GM12878 (cell line): ENCODE data around the gene C9. TPM values are rescaled to one million over a fixed set of nuclear protein-coding genes. Genes with fewer than 3 reads are reported as not detected.

Source experiments
- ATAC-seq: fragments of 200-7000 bp; cut with Tn5 transposase; 3 replicates; pipeline ENCODE4 v1.9.1; 2020; ENCODE audit warnings: mild to moderate bottlenecking, moderate library complexity
- BruUV-seq: library from RNA; stranded (reverse); fragments of 400-500 nt; replicated peaks from 2 replicates; lab custom pipeline; 2021; lab: Mats Ljungman, UMichigan
- CTCF ChIA-PET: fragments of 300-600 bp; sonication (Branson Sonifier 250); formaldehyde crosslinking; extraction: SDS; loops from one replicate; lab custom pipeline; 2021; ENCODE audit warnings: inconsistent platforms; lab: Yijun Ruan, JAX
- POLR2A ChIA-PET: fragments of 350-600 bp; formaldehyde crosslinking; extraction: SDS; loops from one replicate; lab custom pipeline; 2021; ENCODE audit warnings: inconsistent platforms; lab: Charles Lee
- RAD21 ChIA-PET: fragments of 300-600 bp; sonication (Branson Sonifier 250); formaldehyde crosslinking; loops from one replicate; lab custom pipeline; 2023; ENCODE audit warnings: antibody characterized with exemption; ENCODE audit not compliant: unreplicated experiment; lab: Charles Lee
- SMC1A ChIA-PET: fragments of 300-600 bp; sonication (Branson Sonifier 250); formaldehyde crosslinking; loops from one replicate; lab custom pipeline; 2023; ENCODE audit not compliant: unreplicated experiment, uncharacterized antibody; lab: Charles Lee
- DNase-seq: peaks from one replicate; pipeline ENCODE4 v3.0.0-alpha.2; 2011; ENCODE audit warnings: low read depth, low spot score
- FAIRE-seq: peaks from 3 replicates; lab custom pipeline; 2011; peaks lifted over from hg19 to GRCh38; lab: Jason Lieb, UNC
- H2AFZ ChIP-seq: 2 replicates; pipeline ENCODE4 v1.6.0; 2011; ENCODE audit warnings: low read depth, low read length, control low read depth; ENCODE audit not compliant: control insufficient read depth
- H3K27ac ChIP-seq: 2 replicates; pipeline ENCODE4 v1.5.1; 2011; ENCODE audit warnings: control low read depth; ENCODE audit not compliant: control insufficient read depth, insufficient read depth
- H3K27me3 ChIP-seq, 2 experiments: replicated peaks in 1 of 2; 2 replicates each; pipeline versions ENCODE4 v1.6.0 to v1.6.1; 2011; ENCODE audit warnings: low read length in 1 of 2; ENCODE audit not compliant: control insufficient read depth in 2 of 2, insufficient read depth in 2 of 2
- H3K36me3 ChIP-seq, 2 experiments: 2 replicates each; pipeline ENCODE4 v1.5.1; 2011; ENCODE audit warnings: low read length in 1 of 2; ENCODE audit not compliant: control insufficient read depth in 2 of 2, insufficient read depth in 2 of 2
- H3K4me1 ChIP-seq: 2 replicates; pipeline ENCODE4 v1.6.1; 2011; ENCODE audit warnings: mild to moderate bottlenecking, low read length, moderate library complexity, mixed read lengths; ENCODE audit not compliant: control insufficient read depth, insufficient read depth
- H3K4me2 ChIP-seq: 2 replicates; pipeline ENCODE4 v1.6.0; 2011; ENCODE audit warnings: control low read depth; ENCODE audit not compliant: control insufficient read depth, insufficient read depth
- H3K4me3 ChIP-seq: fragments of 200-600 bp; sonication (generic); 2 replicates; pipeline ENCODE4 v1.5.1; 2016
- H3K79me2 ChIP-seq: 2 replicates; pipeline ENCODE4 v1.6.0; 2011; ENCODE audit warnings: low read length; ENCODE audit not compliant: control insufficient read depth, insufficient read depth
- H3K9ac ChIP-seq: 2 replicates; pipeline ENCODE4 v1.8.0; 2011; ENCODE audit warnings: low read length, control low read depth, mixed read lengths; ENCODE audit not compliant: control insufficient read depth, insufficient read depth
- H3K9me3 ChIP-seq: replicated peaks from 3 replicates; pipeline ENCODE4 v1.5.1; 2011; ENCODE audit warnings: mild to moderate bottlenecking, low read length; ENCODE audit not compliant: control insufficient read depth, insufficient read depth
- H4K20me1 ChIP-seq: 2 replicates; pipeline ENCODE4 v1.6.0; 2011; ENCODE audit not compliant: control insufficient read depth, insufficient read depth
- BHLHE40 ChIP-seq, 2 experiments: fragments of 450-650 bp in 1 of 2; IDR thresholded peaks; 2 replicates each; pipeline ENCODE4 v1.6.1; 2011 to 2017; ENCODE audit warnings: low read depth in 2 of 2, borderline replicate concordance in 1 of 2, improper control_type of control experiment in 1 of 2, low read length in 1 of 2, mild to moderate bottlenecking in 1 of 2
- CBFB ChIP-seq: IDR thresholded peaks from 2 replicates; pipeline ENCODE4 v1.6.1; 2016; ENCODE audit warnings: antibody characterized with exemption, low read depth
- CEBPZ ChIP-seq: fragments of 150-350 bp; IDR thresholded peaks from 2 replicates; pipeline ENCODE4 v1.6.1; 2016; ENCODE audit warnings: low read depth, low read length
- HDAC6 ChIP-seq: fragments of 200-600 bp; sonication (generic); IDR thresholded peaks from one replicate; pipeline ENCODE4 v1.8.0; 2017; ENCODE audit warnings: antibody characterized with exemption; ENCODE audit not compliant: unreplicated experiment
- JUNB ChIP-seq: IDR thresholded peaks from 2 replicates; pipeline ENCODE4 v1.6.1; 2016; ENCODE audit warnings: antibody characterized with exemption, mild to moderate bottlenecking
- MXI1 ChIP-seq: fragments of 150-350 bp; IDR thresholded peaks from 2 replicates; pipeline ENCODE4 v1.6.1; 2011; ENCODE audit warnings: low read depth, mild to moderate bottlenecking, inconsistent platforms, low read length, improper control_type of control experiment
- NR2F1 ChIP-seq: fragments of 450-650 bp; conservative IDR thresholded peaks from 2 replicates; pipeline ENCODE4 v1.6.1; 2017; ENCODE audit warnings: mild to moderate bottlenecking
- RELA ChIP-seq: fragments of 450-650 bp; IDR thresholded peaks from 2 replicates; pipeline ENCODE4 v1.8.0; 2014; ENCODE audit warnings: borderline replicate concordance; ENCODE audit not compliant: partially characterized antibody
- SMAD5 ChIP-seq: IDR thresholded peaks from 2 replicates; pipeline ENCODE4 v1.6.1; 2016; ENCODE audit warnings: antibody characterized with exemption, low read depth
- TCF12 ChIP-seq: IDR thresholded peaks from 2 replicates; pipeline ENCODE4 v1.6.1; 2011; ENCODE audit warnings: low read depth, mild to moderate bottlenecking, low read length
- USF2 ChIP-seq: IDR thresholded peaks from 2 replicates; pipeline ENCODE4 v1.6.1; 2011; ENCODE audit warnings: low read depth, low read length, improper control_type of control experiment, borderline replicate concordance
- ZNF207 ChIP-seq: fragments of 450-650 bp; IDR thresholded peaks from 2 replicates; pipeline ENCODE4 v1.6.1; 2014; ENCODE audit warnings: antibody characterized with exemption, mild to moderate bottlenecking, borderline replicate concordance
- ZNF592 ChIP-seq: fragments of 450-650 bp; IDR thresholded peaks from 2 replicates; pipeline ENCODE4 v1.6.1; 2017; ENCODE audit warnings: mild to moderate bottlenecking, moderate library complexity
- ZSCAN29 ChIP-seq: fragments of 450-650 bp; IDR thresholded peaks from 2 replicates; pipeline ENCODE4 v1.6.1; 2017; ENCODE audit warnings: mild to moderate bottlenecking, moderate library complexity
- WGBS: methylation state at CpG from one replicate; pipeline ENCODE4 v1.1.6; 2016; ENCODE audit warnings: low lambda C conversion rate; ENCODE audit not compliant: insufficient replicate concordance, insufficient coverage; ENCODE audit errors: missing lambda C conversion rate; 5-methylcytosine and 5-hydroxymethylcytosine counted together
- in situ Hi-C: fragments of 300-500 bp; cut with MboI; formaldehyde crosslinking; loops from 9 replicates; pipeline ENCODE4 v1.14.3; 2018; ENCODE audit warnings: mixed read lengths
- intact Hi-C: fragments of 100-400 bp; cut with micrococcal nuclease; formaldehyde crosslinking; loops from one replicate; pipeline ENCODE4 v1.14.2; 2022; ENCODE audit not compliant: unreplicated experiment
- polyA plus RNA-seq, 11 experiments: library from polyadenylated mRNA; depleted of rRNA in 4 of 11; unstranded in 6 of 11; stranded (reverse) in 5 of 11; fragments of >200 nt; fragmentation: Nextera tagmentation in 4 of 11; fragmentation: Illumina TruSeq in 1 of 11; extraction: Ambion mirVana in 4 of 11; extraction: Trizol in 1 of 11; gene quantifications; 1 replicate in 1 of 11; 2 replicates in 10 of 11; pipeline versions ENCODE4 v1.2.1 to v1.2.3, GENCODE V29; 2011 to 2016; ENCODE audit warnings: inconsistent platforms in 2 of 11, missing spikeins in 2 of 11, low read depth in 1 of 11
- total RNA-seq, 4 experiments: library from RNA; depleted of rRNA in 3 of 4; stranded (reverse); fragments of >200 nt in 3 of 4; fragmentation: Illumina TruSeq in 1 of 4; extraction: Trizol in 1 of 4; gene quantifications; 2 replicates each; pipeline versions ENCODE4 v1.2.1 to v1.2.3, GENCODE V29; 2013 to 2021

Gene C9
- total and polyA plus RNA-seq, 10 of the 15 experiments (the other 5 are each of a cell fraction or from before 2014, with no cell fraction given), result 0.54 TPM; not detected in 9

GRCh38 chr5:39371367-39371635 lies 7.0 kb upstream of the C9 start:
- H3K9me3 ChIP-seq, result no peaks in the 10 kb centered on the region
- FAIRE-seq, result no peak
- intact Hi-C loops (loop anchor here (10.0 kb wide), 1 partner anchor 156 kb away; the partner anchor contains the start of gene FYB1), in situ Hi-C loops (no loop called here)
- no peak for TF ChIP-seq JUNB
- no peak for TF ChIP-seq MXI1
- no peak for TF ChIP-seq HDAC6
- no peak for TF ChIP-seq ZNF207
- TF ChIP-seq NR2F1, result no peak
- TF ChIP-seq TCF12, result no peak
- no peak for TF ChIP-seq CBFB
- TF ChIP-seq CEBPZ, result no peak
- TF ChIP-seq ZSCAN29, result no peak
- TF ChIP-seq RELA, result no peak
- TF ChIP-seq SMAD5, result no peak
- TF ChIP-seq BHLHE40 (IDR thresholded peaks at IDR 0.05; ENCODE audit: borderline replicate concordance in 1 of 2, low read depth in 2 of 2, low read length in 1 of 2), result no peak
- TF ChIP-seq USF2, result no peak
- no peak for TF ChIP-seq ZNF592
- no peak overlapping the region for H3K4me3 ChIP-seq
- ChIA-PET RAD21 (interaction anchor here (0.7 kb wide), 1 partner anchor 177 kb away, joined by 3 read pairs; no protein-coding TSS in a partner anchor), SMC1A (interaction anchor here (0.8 kb wide), 1 partner anchor 39 kb away, joined by 3 read pairs; no protein-coding TSS in a partner anchor), CTCF (interaction anchor here (0.9 to 3.7 kb wide), 3 partner anchors 154 to 929 kb away, joined by 3 to 15 read pairs (median 6); no protein-coding TSS in a partner anchor), POLR2A (no interaction called here)
- ATAC-seq, result no peak
- no TSS peak for BruUV-seq
- H3K27ac ChIP-seq, result no peak overlapping the region
- H3K36me3 ChIP-seq, result no peaks in the 10 kb centered on the region
- no peak overlapping the region for H3K4me2 ChIP-seq
- no peak overlapping the region for H2AFZ ChIP-seq
- WGBS, result 65% methylated on average over 3 of the region's 3 CpGs
- H4K20me1 ChIP-seq, result no peaks in the 10 kb centered on the region
- DNase-seq, result no peak
- H3K9ac ChIP-seq, result no peak overlapping the region
- no peaks in the 10 kb centered on the region for H3K79me2 ChIP-seq
- no peaks in the 10 kb centered on the region for H3K4me1 ChIP-seq
- no peaks in the 10 kb centered on the region; a peak in 1 of 4 replicates for H3K27me3 ChIP-seq
